Right atrium auricular region (tissue), 2 donors: ENCODE data around the gene ABCC4. TPM values are rescaled to one million over a fixed set of nuclear protein-coding genes. Genes with fewer than 3 reads are reported as not detected.

Experiments
- DNase-seq: peaks from one replicate; pipeline ENCODE4 v3.0.0-alpha.2; 2019; ENCODE audit warnings: low spot score
- H3K27ac ChIP-seq, 2 donors: fragments of 200-600 bp; sonication (generic); 1 replicate in 1 of 2; 2 replicates in 1 of 2; pipeline ENCODE4 v1.5.1; 2016 to 2019
- H3K27me3 ChIP-seq, 2 donors: fragments of 200-600 bp; sonication (generic); one replicate each; pipeline versions ENCODE4 v1.5.1 to v1.6.0; 2017 to 2019
- H3K36me3 ChIP-seq: fragments of 200-600 bp; sonication (generic); one replicate; pipeline ENCODE4 v1.5.1; 2016
- H3K4me1 ChIP-seq, 2 donors: fragments of 200-600 bp; sonication (generic); one replicate each; pipeline versions ENCODE4 v1.5.1 to v1.6.0; 2017 to 2019
- H3K4me3 ChIP-seq, 2 donors: fragments of 200-600 bp; sonication (generic); 1 replicate in 1 of 2; 2 replicates in 1 of 2; pipeline ENCODE4 v1.5.1; 2017 to 2019; ENCODE audit warnings: mild to moderate bottlenecking in 1 of 2, moderate library complexity in 1 of 2
- H3K9me3 ChIP-seq, 2 donors: fragments of 200-600 bp; sonication (generic); one replicate each; pipeline ENCODE4 v1.5.1; 2019
- total RNA-seq, 2 donors: library from RNA; depleted of rRNA; stranded (reverse); fragments of >200 nt; gene quantifications; one replicate each; pipeline ENCODE4 v1.1.0, GENCODE V29; 2016
- TF ChIP-seq, protein P1 (sequence below), 2 donors: fragments of 200-600 bp; sonication (generic); IDR thresholded peaks; one replicate each; pipeline ENCODE4 v1.5.1; 2019; ENCODE audit warnings: antibody characterized with exemption in 2 of 2

Gene ABCC4
- total RNA-seq, 2 donors from 2014 or later: 3.0 to 4.2 TPM

DNA sequence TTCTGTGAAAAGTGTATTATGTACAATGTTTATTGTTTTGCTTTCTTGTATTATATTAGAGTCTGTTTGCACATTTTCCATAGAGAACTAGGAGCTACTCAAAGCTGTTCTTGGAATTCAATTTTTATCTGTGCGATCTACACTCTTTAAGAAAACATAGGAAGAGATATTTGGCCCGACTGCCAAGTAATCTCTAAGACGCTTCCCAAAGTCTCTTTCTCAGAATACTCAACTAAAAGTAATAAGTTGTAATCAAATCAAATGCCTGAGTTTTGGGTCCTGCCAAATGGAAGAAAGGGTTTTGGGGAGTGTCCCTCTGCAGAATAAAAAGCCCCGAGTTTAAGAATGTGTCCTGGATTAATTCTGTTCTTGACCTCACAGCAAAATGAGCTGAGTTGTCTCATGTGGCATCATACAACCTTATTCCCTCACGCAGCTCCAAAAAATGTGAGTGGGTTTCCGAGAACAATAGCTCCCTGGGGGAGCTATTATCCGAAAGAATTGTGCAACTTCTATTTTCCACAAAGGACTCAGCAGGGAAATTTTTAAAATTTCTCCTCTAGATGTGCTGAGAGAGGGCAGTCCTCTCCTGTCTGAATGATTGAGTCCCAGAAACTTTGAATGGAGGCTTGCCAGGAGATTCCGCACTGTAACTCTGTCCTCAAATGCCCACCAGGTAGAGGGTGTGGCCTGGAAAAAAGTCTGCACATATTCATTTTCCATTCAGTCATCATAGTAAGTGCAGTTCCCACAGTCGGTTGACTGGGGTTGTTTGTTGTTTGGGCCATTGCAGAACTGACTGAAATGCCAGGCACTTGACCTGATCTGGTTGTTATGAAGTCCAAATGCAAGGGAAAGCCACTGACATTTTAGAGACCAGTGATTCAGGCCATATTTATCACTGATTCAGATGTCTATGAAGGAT lies 309.0 kb downstream of the ABCC4 start:
- TF ChIP-seq, protein P1, sequence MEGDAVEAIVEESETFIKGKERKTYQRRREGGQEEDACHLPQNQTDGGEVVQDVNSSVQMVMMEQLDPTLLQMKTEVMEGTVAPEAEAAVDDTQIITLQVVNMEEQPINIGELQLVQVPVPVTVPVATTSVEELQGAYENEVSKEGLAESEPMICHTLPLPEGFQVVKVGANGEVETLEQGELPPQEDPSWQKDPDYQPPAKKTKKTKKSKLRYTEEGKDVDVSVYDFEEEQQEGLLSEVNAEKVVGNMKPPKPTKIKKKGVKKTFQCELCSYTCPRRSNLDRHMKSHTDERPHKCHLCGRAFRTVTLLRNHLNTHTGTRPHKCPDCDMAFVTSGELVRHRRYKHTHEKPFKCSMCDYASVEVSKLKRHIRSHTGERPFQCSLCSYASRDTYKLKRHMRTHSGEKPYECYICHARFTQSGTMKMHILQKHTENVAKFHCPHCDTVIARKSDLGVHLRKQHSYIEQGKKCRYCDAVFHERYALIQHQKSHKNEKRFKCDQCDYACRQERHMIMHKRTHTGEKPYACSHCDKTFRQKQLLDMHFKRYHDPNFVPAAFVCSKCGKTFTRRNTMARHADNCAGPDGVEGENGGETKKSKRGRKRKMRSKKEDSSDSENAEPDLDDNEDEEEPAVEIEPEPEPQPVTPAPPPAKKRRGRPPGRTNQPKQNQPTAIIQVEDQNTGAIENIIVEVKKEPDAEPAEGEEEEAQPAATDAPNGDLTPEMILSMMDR (IDR thresholded peaks at IDR 0.05): no peak
- no peaks in the 10 kb centered on the region for H3K36me3 ChIP-seq
- DNase-seq: no peak
- no peak overlapping the region for H3K4me3 ChIP-seq
- H3K4me1 ChIP-seq: no peaks in the 10 kb centered on the region
- no peaks in the 10 kb centered on the region for H3K9me3 ChIP-seq
- no peaks in the 10 kb centered on the region for H3K27me3 ChIP-seq
- H3K27ac ChIP-seq: no peak overlapping the region

GRCh38 chr13:94988654-94989053 lies 312.6 kb downstream of the ABCC4 start:
- H3K27me3 ChIP-seq: no peaks in the 10 kb centered on the region
- H3K4me3 ChIP-seq: no peak overlapping the region
- H3K4me1 ChIP-seq: no peaks in the 10 kb centered on the region
- TF ChIP-seq, protein P1 (IDR thresholded peaks at IDR 0.05): no peak
- H3K9me3 ChIP-seq: no peaks in the 10 kb centered on the region
- no peak for DNase-seq
- H3K36me3 ChIP-seq: no peaks in the 10 kb centered on the region
- H3K27ac ChIP-seq: no peak overlapping the region

DNA sequence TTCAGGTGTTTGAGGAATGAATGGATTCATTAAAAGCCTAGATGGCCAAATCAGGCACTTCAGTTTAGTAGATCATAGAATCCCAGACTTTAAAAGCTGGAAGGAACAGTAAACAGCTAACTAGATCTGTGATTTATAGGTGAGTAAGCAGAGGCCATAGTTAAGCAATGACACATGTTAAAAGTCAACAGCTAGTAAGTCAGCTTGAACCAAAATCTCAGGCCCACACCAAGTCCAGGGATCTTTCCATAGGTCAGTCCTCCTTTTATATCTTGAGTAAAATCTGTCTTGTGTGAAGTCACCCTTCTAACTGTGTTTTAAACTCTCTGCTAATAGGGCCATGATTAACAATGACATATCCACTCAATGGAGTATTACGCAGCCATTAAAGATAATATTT lies 313.4 kb downstream of the ABCC4 start:
- no peaks in the 10 kb centered on the region for H3K36me3 ChIP-seq
- H3K9me3 ChIP-seq: no peaks in the 10 kb centered on the region
- H3K4me1 ChIP-seq: no peaks in the 10 kb centered on the region
- TF ChIP-seq, protein P1 (IDR thresholded peaks at IDR 0.05): no peak
- no peaks in the 10 kb centered on the region for H3K27me3 ChIP-seq
- no peak overlapping the region for H3K4me3 ChIP-seq
- no peak overlapping the region for H3K27ac ChIP-seq
- DNase-seq: no peak

- TF ChIP-seq, protein P1 (IDR thresholded peaks at IDR 0.05): no peak
- H3K27me3 ChIP-seq: no peaks in the 10 kb centered on the region
- no peak overlapping the region for H3K27ac ChIP-seq
- H3K4me3 ChIP-seq: no peak overlapping the region
- no peaks in the 10 kb centered on the region for H3K9me3 ChIP-seq
- DNase-seq: no peak
- H3K4me1 ChIP-seq: no peaks in the 10 kb centered on the region
- no peaks in the 10 kb centered on the region for H3K36me3 ChIP-seq
Observed at GRCh38 chr13:94987081-94987480, 314.2 kb downstream of the ABCC4 start.

GRCh38 chr13:94984958-94985357 lies 316.3 kb downstream of the ABCC4 start:
- H3K36me3 ChIP-seq: no peaks in the 10 kb centered on the region
- no peak overlapping the region for H3K27ac ChIP-seq
- H3K27me3 ChIP-seq: no peaks in the 10 kb centered on the region
- no peaks in the 10 kb centered on the region for H3K4me1 ChIP-seq
- H3K4me3 ChIP-seq: no peak overlapping the region
- TF ChIP-seq, protein P1 (IDR thresholded peaks at IDR 0.05): no peak
- DNase-seq: no peak
- no peaks in the 10 kb centered on the region for H3K9me3 ChIP-seq
